GM12878 (cell line): ENCODE data around the gene OSBPL7.

ENCODE experiments used
- CBX3 ChIP-seq: fragments of 200-600 bp; sonication (generic); IDR thresholded peaks from 2 replicates; pipeline ENCODE4 v1.6.1; 2016; ENCODE audit warnings: low read depth, borderline replicate concordance
- CBX5 ChIP-seq: sonication (generic); IDR thresholded peaks from 2 replicates; pipeline ENCODE4 v1.6.1; 2016; ENCODE audit warnings: low read depth, moderate library complexity, mild to moderate bottlenecking, inconsistent platforms
- TAF1 ChIP-seq: IDR thresholded peaks from 2 replicates; pipeline ENCODE4 v1.6.1; 2011; ENCODE audit warnings: mild to moderate bottlenecking, low read depth, low read length, borderline replicate concordance
- TF ChIP-seq, protein P1 (sequence below), 3 experiments: IDR thresholded peaks in 2 of 3; conservative IDR thresholded peaks in 1 of 3; 2 replicates each; pipeline ENCODE4 v1.5.1; 2011; ENCODE audit warnings: low read depth in 3 of 3, low read length in 3 of 3, mild to moderate bottlenecking in 3 of 3, control low read depth in 2 of 3, moderate library complexity in 2 of 3, inconsistent platforms in 1 of 3, mixed read lengths in 1 of 3; ENCODE audit not compliant: control insufficient read depth in 2 of 3, insufficient read depth in 1 of 3; ENCODE audit errors: extremely low read depth in 1 of 3

DNA sequence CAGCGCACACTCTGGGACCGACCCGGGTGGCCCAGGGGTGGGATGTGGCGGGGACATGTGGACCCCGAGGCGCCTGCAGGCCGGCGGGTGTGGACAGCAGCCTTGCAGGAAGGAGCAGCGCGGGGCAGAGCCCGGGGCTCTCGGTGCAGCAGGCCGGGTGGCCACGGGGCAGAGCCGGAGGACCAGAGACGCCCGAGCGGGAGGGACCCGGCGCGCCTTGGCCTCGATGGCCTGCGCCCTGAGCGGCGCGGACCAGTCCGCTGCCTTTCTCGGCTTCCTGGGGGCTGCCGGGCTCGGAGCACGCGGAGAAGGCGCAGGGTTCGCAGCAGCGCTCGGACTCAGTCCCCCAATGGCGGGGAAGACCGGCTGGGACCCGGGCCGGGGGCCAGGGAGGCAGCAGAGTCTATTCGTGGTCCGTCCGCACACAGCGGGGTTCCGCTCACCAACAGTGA lies 43.4 kb downstream of the OSBPL7 start:
- TF ChIP-seq, protein P1, sequence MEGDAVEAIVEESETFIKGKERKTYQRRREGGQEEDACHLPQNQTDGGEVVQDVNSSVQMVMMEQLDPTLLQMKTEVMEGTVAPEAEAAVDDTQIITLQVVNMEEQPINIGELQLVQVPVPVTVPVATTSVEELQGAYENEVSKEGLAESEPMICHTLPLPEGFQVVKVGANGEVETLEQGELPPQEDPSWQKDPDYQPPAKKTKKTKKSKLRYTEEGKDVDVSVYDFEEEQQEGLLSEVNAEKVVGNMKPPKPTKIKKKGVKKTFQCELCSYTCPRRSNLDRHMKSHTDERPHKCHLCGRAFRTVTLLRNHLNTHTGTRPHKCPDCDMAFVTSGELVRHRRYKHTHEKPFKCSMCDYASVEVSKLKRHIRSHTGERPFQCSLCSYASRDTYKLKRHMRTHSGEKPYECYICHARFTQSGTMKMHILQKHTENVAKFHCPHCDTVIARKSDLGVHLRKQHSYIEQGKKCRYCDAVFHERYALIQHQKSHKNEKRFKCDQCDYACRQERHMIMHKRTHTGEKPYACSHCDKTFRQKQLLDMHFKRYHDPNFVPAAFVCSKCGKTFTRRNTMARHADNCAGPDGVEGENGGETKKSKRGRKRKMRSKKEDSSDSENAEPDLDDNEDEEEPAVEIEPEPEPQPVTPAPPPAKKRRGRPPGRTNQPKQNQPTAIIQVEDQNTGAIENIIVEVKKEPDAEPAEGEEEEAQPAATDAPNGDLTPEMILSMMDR (IDR thresholded peaks at IDR 0.05 in 2 of 3, conservative IDR thresholded peaks at IDR 0.05 in 1 of 3; ENCODE audit: control insufficient read depth in 2 of 3, extremely low read depth in 1 of 3, insufficient read depth in 1 of 3, low read depth in 3 of 3, low read length in 3 of 3): no peak
- TF ChIP-seq TAF1 (no peak), CBX3 (no peak), CBX5 (no peak)
